OCI-LY3 (cell line): ENCODE measurements around the gene LSM14B.

Experiments used
- H2AFZ ChIP-seq: fragments of 200-600, 300-600 bp; shearing (Covaris generic); 2 replicates; pipeline ENCODE4 v1.6.0; 2014; ENCODE audit warnings: antibody characterized with exemption, low read depth, low read length
- H3K27ac ChIP-seq: fragments of 200-600, 300-600 bp; sonication (generic); 2 replicates; pipeline ENCODE4 v1.5.1; 2014; ENCODE audit warnings: mild to moderate bottlenecking, low read length, moderate library complexity, mixed read lengths
- H3K27me3 ChIP-seq: fragments of 200-600, 300-600 bp; sonication (generic); 2 replicates; pipeline ENCODE4 v1.6.1; 2014; ENCODE audit warnings: low read depth, low read length, mixed read lengths
- H3K36me3 ChIP-seq: fragments of 200-600, 300-600 bp; sonication (generic); replicated peaks from 2 replicates; pipeline ENCODE3; 2014; ENCODE audit warnings: low read depth, low read length, mixed read lengths
- H3K4me1 ChIP-seq: fragments of 300-600, 200-600 bp; sonication (generic); 2 replicates; pipeline ENCODE4 v1.6.1; 2014; ENCODE audit warnings: low read length, mixed read lengths
- H3K4me2 ChIP-seq: fragments of 200-600, 300-600 bp; sonication (generic); 2 replicates; pipeline ENCODE4 v1.6.1; 2014; ENCODE audit warnings: low read length, mixed read lengths
- H3K4me3 ChIP-seq: fragments of 300-600, 200-600 bp; sonication (generic); 2 replicates; pipeline ENCODE4 v1.5.1; 2014; ENCODE audit warnings: antibody characterized with exemption, mild to moderate bottlenecking, low read length, moderate library complexity
- H3K79me2 ChIP-seq: fragments of 300-600, 200-600 bp; shearing (Covaris generic); 2 replicates; pipeline ENCODE4 v1.6.1; 2014; ENCODE audit warnings: mild to moderate bottlenecking, low read length, mixed read lengths
- H3K9ac ChIP-seq: fragments of 300-600, 200-600 bp; shearing (Covaris generic); 2 replicates; pipeline ENCODE4 v1.6.0; 2014; ENCODE audit warnings: mild to moderate bottlenecking, low read length, moderate library complexity
- H3K9me3 ChIP-seq: fragments of 200-600, 300-600 bp; shearing (Covaris generic); 2 replicates; pipeline ENCODE4 v1.6.1; 2014; ENCODE audit warnings: low read length, mixed read lengths; ENCODE audit not compliant: insufficient read depth
- H4K20me1 ChIP-seq: fragments of 200-600, 300-600 bp; sonication (generic); 2 replicates; pipeline ENCODE4 v1.6.1; 2016; ENCODE audit warnings: low read length, mixed read lengths; ENCODE audit not compliant: insufficient read depth
- EZH2phosphoT487 ChIP-seq: fragments of 200-600 bp; shearing (Covaris generic); IDR thresholded peaks from 2 replicates; pipeline ENCODE4 v1.6.1; 2018; ENCODE audit warnings: antibody characterized with exemption, mixed run types, low read depth
- TF ChIP-seq, protein P1 (sequence below): fragments of 200-600, 300-600 bp; sonication (generic); IDR thresholded peaks from 2 replicates; pipeline ENCODE4 v1.5.1; 2014; ENCODE audit warnings: antibody characterized with exemption, low read length, low read depth

LSM14B gene

DNA sequence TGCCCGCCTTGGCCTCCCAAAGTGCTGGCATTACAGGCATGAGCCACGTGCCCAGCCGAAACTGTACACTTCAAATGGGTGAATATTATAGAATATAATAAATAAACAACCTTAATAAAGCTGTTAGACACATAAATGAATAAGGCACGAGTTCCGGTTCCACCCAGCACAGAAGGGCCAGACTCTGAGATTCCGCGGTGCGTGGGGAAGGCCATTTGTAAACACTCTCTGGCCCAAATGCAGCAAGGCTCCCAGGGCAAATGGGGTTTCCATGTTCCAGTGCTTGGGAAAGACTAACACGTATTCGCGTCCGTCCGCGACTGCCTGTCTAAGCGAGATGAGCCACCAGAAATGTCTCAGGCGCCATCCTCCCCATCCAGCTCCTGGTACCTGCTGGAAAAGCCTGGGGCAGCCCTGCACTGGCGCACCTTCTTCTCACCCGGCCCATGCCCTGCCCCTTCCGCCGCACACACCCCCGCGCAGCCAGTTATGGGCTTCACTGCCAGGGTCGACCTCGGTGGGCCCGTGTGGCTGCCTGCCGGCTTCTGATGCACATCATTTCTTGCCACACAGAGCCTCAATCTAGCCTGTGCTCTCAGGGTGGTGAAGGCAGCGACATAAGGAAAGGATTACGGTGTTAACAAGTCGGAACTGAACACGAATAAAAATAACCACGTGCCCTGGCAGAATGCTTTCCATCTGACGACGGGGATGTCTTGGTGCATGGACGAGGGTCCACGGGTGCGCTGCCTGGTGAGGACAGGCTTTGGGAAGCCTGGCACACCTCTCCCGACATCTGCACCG is 5.5 kb upstream of the LSM14B start:
- Histone ChIP-seq H3K36me3 (no peaks in the 10 kb centered on the region), H3K9me3 (peaks cover 7% of the 10 kb centered on the region), H3K4me3 (no peak overlapping the region), H3K9ac (no peak overlapping the region), H2AFZ (no peak overlapping the region), H3K27ac (no peak overlapping the region), H3K4me2 (no peak overlapping the region), H3K4me1 (peaks cover 6% of the 10 kb centered on the region; the same call in 1 of the 2 replicates), H3K79me2 (no peaks in the 10 kb centered on the region), H4K20me1 (no peaks in the 10 kb centered on the region), H3K27me3 (no peaks in the 10 kb centered on the region)
- no peak for TF ChIP-seq EZH2phosphoT487
- TF ChIP-seq, protein P1, sequence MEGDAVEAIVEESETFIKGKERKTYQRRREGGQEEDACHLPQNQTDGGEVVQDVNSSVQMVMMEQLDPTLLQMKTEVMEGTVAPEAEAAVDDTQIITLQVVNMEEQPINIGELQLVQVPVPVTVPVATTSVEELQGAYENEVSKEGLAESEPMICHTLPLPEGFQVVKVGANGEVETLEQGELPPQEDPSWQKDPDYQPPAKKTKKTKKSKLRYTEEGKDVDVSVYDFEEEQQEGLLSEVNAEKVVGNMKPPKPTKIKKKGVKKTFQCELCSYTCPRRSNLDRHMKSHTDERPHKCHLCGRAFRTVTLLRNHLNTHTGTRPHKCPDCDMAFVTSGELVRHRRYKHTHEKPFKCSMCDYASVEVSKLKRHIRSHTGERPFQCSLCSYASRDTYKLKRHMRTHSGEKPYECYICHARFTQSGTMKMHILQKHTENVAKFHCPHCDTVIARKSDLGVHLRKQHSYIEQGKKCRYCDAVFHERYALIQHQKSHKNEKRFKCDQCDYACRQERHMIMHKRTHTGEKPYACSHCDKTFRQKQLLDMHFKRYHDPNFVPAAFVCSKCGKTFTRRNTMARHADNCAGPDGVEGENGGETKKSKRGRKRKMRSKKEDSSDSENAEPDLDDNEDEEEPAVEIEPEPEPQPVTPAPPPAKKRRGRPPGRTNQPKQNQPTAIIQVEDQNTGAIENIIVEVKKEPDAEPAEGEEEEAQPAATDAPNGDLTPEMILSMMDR: no peak

DNA sequence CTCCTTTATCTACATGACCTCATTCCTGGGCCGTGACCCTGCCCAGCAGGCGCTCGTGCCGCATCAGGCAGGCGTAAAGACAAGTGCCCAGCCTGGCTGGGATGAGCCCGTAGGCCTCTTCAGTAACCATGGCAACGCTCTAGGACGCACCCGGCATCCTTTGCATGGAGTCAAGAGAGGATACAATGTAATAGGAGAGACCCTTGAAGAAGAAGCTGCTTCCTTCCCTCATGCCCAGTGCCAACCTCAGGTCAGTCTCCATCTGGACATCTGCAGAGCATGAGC is 5.0 kb upstream of the LSM14B start:
- Histone ChIP-seq H3K27me3 (no peaks in the 10 kb centered on the region), H3K79me2 (no peaks in the 10 kb centered on the region), H3K9me3 (peaks cover 6% of the 10 kb centered on the region), H3K4me1 (peaks cover 6% of the 10 kb centered on the region; the same call in 1 of the 2 replicates), H3K4me2 (no peak overlapping the region), H3K27ac (no peak overlapping the region), H3K9ac (no peak overlapping the region), H2AFZ (no peak overlapping the region), H3K36me3 (no peaks in the 10 kb centered on the region), H4K20me1 (no peaks in the 10 kb centered on the region), H3K4me3 (no peak overlapping the region)
- TF ChIP-seq, protein P1: no peak
- TF ChIP-seq EZH2phosphoT487: no peak

- Histone ChIP-seq H2AFZ (no peak overlapping the region), H3K79me2 (peaks cover 2% of the 10 kb centered on the region; the same call in 1 of the 2 replicates), H3K4me3 (no peak overlapping the region), H3K9ac (no peak overlapping the region), H3K36me3 (no peaks in the 10 kb centered on the region), H3K9me3 (peaks cover 3% of the 10 kb centered on the region), H3K27ac (no peak overlapping the region), H3K27me3 (no peaks in the 10 kb centered on the region), H3K4me1 (peaks cover 6% of the 10 kb centered on the region; the same call in 1 of the 2 replicates), H3K4me2 (no peak overlapping the region), H4K20me1 (no peaks in the 10 kb centered on the region)
- TF ChIP-seq EZH2phosphoT487: no peak
- TF ChIP-seq, protein P1: no peak
These were observed 4.6 kb upstream of the LSM14B start for GRCh38 chr20:62117658-62118057.

DNA sequence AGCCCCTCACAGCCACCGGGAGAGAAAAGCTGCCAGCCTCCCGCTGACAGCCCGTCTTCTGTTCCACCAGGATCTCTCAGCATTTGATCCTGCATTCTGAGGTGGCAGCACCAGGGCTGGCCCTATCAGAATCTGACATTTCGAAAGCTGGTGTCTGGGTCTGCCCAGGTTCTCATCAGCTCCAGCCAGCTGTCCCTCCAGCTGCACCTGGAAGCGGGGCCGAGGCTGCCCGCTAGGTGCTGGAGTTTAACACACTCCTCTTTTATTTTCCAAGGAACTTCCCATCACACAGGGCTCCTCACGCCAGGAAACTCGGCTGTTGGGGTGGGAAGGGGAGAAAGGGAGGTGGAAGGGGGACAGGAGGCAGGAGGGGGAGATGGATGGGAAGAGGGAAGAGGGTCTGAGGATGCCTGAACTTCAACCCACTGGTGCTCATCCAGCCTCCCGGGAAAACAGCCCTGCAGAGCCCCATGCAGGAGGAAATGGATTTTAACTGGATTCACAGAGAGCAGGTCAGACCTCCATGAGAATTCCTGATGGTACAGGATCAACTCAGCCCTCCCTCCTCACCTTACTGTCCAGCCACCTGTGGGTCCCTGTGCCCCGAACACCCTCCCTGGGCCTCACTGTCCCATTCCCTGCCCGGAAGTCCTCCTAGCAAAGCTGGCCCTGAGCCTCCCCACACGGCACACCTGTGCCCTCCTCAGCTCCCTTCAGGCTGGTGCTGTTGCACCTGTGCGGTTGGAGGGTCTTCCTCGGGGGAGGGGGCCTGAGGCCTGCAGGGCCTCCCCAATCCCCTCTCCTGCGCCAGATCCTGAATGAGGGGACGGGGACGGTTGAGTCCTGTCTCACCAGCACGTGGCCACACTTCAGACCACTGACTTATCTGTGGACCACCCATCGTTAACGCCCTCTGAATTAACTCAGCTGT is 3.9 kb upstream of the LSM14B start:
- Histone ChIP-seq H3K4me3 (no peak overlapping the region), H3K4me1 (peaks cover 8% of the 10 kb centered on the region), H2AFZ (no peak overlapping the region), H3K36me3 (no peaks in the 10 kb centered on the region), H3K79me2 (peaks cover 10% of the 10 kb centered on the region), H4K20me1 (peaks cover 5% of the 10 kb centered on the region), H3K4me2 (no peak overlapping the region), H3K9ac (no peak overlapping the region), H3K27me3 (no peaks in the 10 kb centered on the region), H3K27ac (no peak overlapping the region), H3K9me3 (no peaks in the 10 kb centered on the region; the same call in 1 of the 2 replicates)
- TF ChIP-seq, protein P1: no peak
- no peak for TF ChIP-seq EZH2phosphoT487
